GM19395 (cell line): ENCODE data around the gene PCED1A.

Experiments used
- ATAC-seq: cut with Tn5 transposase; IDR thresholded peaks from one replicate; pipeline ENCODE4 v1.9.1; 2021; ENCODE audit warnings: mild to moderate bottlenecking, moderate library complexity; ENCODE audit not compliant: unreplicated experiment

Gene PCED1A

GRCh38 chr20:2866236-2866635 lies 25.8 kb upstream of the PCED1A start:
- no peak for ATAC-seq

DNA sequence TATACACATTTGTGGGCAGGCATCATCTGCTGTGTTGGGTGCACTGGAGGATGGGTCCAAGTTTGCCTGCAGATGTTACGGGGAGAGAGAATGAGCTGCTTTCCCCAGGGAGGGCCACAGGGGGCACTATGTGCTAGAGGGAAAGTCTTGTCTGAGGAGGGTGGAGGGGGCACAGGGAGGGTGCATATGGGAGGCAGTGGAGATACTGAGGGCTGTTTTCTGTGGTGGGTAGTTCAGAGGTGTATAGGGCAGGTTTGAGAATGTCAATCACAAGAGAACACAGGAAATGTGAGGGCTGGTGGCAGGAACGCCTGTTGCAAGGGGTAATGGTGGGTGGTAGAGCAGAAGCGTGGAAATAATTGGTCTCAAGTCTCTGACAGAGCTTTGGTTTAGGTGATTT lies 25.2 kb upstream of the PCED1A start:
- no peak for ATAC-seq

DNA sequence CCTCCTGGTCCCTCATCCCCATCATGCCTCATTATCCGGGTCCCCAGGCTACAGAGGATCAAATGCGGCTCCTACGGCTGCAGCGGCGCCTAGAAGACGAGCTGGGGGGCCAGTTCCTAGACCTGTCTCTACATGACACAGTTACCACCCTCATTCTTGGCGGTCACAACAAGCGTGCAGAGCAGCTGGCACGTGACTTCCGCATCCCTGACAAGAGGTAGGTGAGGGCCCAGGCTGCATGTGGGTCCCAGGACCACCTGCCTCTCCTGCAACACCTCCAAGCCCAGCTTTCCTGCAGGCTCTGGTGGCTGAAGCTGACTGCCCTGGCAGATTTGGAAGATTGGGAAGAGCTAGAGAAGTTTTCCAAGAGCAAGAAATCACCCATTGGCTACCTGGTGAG lies 24.6 kb upstream of the PCED1A start:
- ATAC-seq: no peak

DNA sequence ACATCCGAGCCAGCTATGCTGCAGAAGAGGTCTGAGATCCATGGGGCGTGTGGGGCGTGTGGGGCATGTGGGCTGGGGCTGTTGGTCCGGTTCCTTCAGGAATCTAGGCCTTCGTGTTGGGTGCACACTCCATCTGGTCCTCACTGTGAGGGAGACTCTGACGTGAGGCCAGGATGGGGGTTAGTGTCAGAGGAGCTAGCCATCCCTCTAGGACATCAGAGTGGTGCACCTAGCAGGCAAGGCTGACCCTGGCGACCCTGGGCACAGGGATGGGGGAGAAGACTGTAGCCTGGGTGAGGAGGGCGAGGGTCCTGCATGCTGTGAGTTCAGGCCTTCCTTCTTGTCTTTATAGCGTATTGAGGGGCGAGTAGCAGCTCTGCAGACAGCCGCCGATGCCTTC lies 24.2 kb upstream of the PCED1A start:
- no peak for ATAC-seq

DNA sequence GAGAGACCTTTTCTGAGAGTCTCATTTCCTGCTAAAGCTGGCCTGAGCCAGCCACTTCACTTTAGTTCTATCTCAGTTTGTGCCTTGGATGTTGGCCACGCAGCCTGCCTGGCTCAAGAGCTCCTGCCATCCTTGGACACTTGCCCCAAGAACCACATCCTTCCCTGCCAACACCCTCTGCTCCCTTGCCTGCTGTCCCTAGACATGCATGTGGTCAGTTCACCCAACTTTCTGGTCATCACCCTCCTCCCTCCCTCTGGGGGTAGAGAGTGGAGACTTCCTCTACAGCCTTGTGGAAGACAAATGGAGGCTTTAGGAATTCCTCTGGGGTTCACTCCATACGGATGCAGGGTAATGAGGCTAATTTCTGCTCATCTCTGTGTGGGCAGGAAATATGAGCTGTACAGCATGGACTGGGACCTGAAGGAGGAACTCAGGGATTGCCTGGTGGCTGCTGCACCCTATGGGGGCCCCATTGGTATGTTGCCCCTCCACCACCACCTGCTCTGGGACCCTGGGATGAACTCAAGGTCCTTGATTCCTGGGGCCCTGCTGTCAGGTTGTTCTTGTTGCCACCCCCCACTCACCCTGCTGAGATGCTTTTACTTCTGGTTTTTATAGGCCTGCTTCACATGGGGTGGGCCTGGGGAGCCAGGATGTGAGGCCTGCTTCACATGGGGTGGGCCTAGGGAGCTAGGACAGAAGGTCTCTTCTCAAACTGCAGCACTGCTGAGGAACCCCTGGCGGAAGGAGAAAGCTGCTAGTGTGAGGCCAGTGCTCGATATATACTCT lies 19.1 kb upstream of the PCED1A start:
- ATAC-seq: no peak

DNA sequence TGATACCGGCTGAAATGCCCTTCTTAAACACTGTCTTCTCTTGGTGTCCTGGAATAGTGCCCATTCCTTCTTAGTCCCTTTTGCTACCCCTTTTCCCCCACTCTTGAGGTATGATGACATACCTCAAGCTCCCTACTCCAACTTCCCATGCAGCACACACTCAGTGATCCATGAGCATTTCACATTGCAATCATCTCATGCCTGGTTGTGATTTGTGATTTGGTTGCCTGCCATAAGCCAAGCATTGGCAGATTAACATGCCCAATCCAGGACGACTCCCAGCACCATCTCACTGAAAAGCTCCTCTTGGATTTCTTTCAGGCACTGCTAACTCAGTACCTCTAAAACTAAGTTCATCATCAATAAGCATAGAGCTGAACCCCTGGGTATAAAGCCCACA lies 18.1 kb upstream of the PCED1A start:
- no peak for ATAC-seq

DNA sequence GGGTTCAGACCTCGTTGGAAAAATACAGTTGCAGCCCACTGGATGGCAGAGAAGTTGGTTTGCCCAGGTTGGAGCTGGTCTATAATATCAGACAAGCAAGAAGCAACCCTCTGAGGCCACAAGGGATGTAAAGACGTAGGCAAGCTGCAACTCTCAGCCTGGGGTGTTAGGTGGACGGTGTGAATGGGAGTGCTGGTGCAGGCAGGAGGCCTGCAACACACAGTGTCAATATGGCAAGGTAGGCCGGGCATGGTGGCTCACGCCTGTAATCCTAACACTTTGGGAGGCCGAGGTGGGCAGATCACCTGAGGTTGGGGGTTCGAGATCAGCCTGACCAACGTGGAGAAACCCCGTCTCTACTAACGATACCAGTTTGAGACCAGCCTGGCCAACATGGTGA lies 10.6 kb upstream of the PCED1A start:
- no peak for ATAC-seq

DNA sequence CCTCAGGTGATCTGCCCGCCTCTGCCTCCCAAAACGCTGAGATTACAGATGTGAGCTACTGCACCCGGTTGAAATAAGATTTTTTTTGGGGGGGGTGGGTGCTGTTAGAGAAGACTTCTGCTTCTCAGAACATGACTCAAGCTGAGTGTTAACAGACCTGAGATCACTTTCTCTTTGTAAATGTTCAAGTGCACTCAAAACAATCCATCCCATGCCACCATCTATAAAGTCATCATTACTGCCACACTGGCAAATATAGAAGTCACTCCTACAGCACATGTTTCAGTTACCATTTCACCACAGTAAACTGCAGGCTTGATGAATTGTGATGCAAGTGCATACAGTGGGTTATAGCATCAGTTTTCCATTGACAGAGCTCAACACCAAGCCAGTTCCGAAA lies 9.1 kb upstream of the PCED1A start:
- ATAC-seq: no peak

DNA sequence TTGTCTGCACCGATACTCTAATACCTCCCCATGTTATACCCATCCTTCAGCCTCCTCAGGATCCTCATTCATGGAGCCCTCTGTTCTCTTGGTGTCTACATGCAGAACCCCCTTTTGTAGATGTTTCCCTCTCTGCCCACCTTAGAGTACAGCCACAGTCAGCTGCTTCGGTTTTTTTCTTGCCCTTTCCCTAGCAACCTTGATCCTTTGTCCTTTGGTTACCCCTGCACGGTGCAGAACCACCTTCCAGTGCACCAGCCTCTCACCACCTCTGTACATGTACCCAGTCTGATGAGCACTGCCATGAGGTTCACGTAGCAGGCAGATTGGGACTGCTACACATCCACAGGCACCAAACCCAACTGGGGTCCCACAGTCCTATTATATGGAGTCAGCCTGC lies 7.3 kb upstream of the PCED1A start:
- ATAC-seq: no peak

GRCh38 chr20:2846698-2847097 lies 6.2 kb upstream of the PCED1A start:
- ATAC-seq: no peak

GRCh38 chr20:2845607-2846006 lies 5.2 kb upstream of the PCED1A start:
- no peak for ATAC-seq

- ATAC-seq: peak; percentile 43
Observed at GRCh38 chr20:2840967-2841531, 594 bp upstream of the PCED1A start.

DNA sequence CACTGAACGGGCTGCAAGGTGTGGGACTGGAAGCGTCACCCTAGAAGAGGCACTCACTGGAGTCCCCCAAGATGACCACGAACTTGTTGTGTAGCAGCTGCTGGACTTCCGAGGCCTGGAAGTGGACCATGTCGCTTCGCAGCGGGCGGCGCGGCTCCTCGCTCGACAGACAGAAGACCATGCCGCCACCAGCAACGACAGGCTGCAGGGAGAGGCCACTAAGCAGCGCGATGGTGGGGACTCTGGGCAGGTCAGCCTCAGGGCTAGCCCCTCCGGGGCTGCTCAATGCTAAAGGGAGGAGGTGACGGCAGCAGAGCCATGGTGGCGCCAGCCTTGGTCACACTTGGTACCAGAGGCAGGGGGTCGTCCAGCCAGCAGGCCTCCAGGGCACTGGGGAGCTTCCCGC lies 720 bp downstream of the PCED1A start:
- ATAC-seq: no peak

GRCh38 chr20:2838847-2839671 lies 1.4 kb downstream of the PCED1A start:
- ATAC-seq: no peak

DNA sequence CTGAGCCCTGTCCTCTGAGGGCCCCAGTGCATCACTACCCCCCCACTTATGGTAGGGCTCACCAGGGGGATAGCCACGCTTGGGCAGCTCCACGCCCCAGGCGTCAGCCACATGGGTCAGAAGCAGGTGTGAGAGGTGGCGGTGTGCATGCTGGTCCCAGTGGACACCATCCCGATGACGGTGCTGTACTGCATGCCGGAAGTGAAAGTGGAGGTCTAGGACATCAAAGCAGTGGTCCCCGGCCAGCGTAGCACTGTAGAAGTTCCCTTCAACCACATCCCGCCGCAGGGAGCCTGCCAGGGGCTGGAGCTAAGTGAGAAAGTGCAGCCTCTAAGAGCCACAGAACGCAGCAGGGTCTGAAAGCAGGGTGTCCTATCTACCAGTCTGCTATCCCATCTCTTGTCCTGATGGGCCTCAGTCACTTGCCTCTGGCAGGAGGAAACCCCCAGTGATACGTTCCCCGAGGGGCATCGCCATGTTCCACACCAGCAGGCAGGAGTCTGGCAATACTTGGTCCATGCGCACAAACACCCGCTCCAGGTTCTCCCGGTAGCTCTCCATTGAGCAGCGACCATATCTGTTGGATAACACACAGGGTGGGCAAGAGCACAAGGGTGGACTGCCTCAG lies 2.2 kb downstream of the PCED1A start:
- ATAC-seq: no peak

- no peak for ATAC-seq
Observed at GRCh38 chr20:2837221-2837960, 3.1 kb downstream of the PCED1A start.

- ATAC-seq: no peak
Observed at GRCh38 chr20:2836035-2836434, 4.4 kb downstream of the PCED1A start.

DNA sequence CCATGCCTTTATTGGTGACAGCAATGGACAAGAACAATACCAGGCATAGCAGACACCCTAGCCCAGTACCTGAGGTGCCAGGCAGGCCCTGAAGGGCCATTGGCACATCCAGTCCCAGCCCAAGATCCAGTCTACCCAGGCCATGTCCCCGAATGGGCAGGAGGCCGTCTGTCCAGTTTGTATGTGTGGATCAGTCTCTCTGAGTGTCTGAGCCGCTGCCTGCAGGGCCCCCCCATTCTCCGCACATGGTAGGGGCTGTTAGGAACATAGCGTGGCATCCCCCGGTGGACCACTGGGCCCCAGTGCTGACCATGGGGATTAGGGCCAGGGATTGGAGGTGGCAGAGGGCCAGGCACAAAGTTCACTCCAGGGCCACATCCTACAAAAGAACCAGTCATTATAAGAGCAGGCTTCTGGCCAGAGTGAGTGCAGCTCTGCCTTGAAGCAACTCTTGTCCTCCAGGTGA lies 5.1 kb downstream of the PCED1A start:
- no peak for ATAC-seq

- no peak for ATAC-seq
Observed at GRCh38 chr20:2834401-2835110, 5.9 kb downstream of the PCED1A start.

DNA sequence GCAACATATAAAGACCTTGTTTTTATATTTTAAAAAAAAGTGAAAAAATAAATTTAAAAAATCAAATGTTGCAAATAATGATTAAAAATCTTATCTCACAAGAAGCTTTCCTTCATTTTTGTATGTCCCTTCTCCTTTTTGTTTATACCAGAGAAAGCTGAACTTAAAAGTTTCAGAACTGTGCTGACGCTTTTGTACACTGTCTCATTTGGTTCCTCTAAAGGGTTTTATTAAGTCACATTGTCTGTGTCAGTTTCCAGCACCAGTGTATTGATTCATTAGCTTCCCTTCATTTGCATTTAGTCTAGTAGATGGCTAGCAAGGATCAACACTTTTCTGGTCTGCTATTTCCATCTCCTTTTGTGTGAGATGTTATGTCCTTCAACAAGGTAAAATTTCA lies 6.7 kb downstream of the PCED1A start:
- no peak for ATAC-seq
